Measurements from ENCODE around the gene SDK1.

Gene SDK1

GRCh38 chr7:3986927-3987326 is 685.9 kb downstream of the SDK1 start:
- Histone ChIP-seq H2AK5ac (ENCODE audit: low read length, severe bottlenecking) (no peak overlapping the region), H3K4me3 (ENCODE audit: insufficient read depth in 1 of 2, low read depth in 1 of 2, low read length in 2 of 2) (no peak overlapping the region), H3K4me2 (ENCODE audit: low read length, poor library complexity, severe bottlenecking) (no peak overlapping the region), H3K27me3 (ENCODE audit: control insufficient read depth in 1 of 2, insufficient read depth in 1 of 2, low read length in 2 of 2) (no peaks in the 10 kb centered on the region), H4K8ac (ENCODE audit: low read length) (no peak overlapping the region), H3K79me1 (replicated peaks; ENCODE audit: low read length, poor library complexity, severe bottlenecking) (no peaks in the 10 kb centered on the region), H2AFZ (ENCODE audit: low read depth, low read length) (no peak overlapping the region), H3K36me3 (ENCODE audit: control insufficient read depth in 1 of 2, insufficient read depth in 2 of 2, low read depth in 1 of 2, low read length in 2 of 2) (no peaks in the 10 kb centered on the region), H3K27ac (ENCODE audit: low read length, poor library complexity, severe bottlenecking) (no peak overlapping the region), H3K23ac (ENCODE audit: low read length in 2 of 2) (no peak overlapping the region), H3K18ac (ENCODE audit: low read depth in 1 of 2, low read length in 2 of 2) (no peak overlapping the region), H3K9me3 (ENCODE audit: control insufficient read depth, low read length) (peaks cover 2% of the 10 kb centered on the region), H3K14ac (ENCODE audit: low read length in 2 of 2) (no peak overlapping the region), H4K91ac (ENCODE audit: low read length) (no peak overlapping the region), H2BK120ac (ENCODE audit: low read depth, low read length) (no peak overlapping the region), H2BK12ac (ENCODE audit: low read length in 2 of 2) (no peak overlapping the region), H3K9ac (ENCODE audit: low read length) (no peak overlapping the region), H2BK5ac (ENCODE audit: low read depth, low read length, poor library complexity, severe bottlenecking) (no peak overlapping the region), H3K4me1 (ENCODE audit: control insufficient read depth, insufficient read depth, low read depth, low read length) (no peaks in the 10 kb centered on the region), H3K4ac (ENCODE audit: low read depth in 1 of 2, low read length in 2 of 2) (no peak overlapping the region), H2BK15ac (ENCODE audit: low read depth, poor library complexity, severe bottlenecking) (no peak overlapping the region)
- no peak for DNase-seq
- WGBS, result 86% methylated on average over 5 of the region's 5 CpGs

DNA sequence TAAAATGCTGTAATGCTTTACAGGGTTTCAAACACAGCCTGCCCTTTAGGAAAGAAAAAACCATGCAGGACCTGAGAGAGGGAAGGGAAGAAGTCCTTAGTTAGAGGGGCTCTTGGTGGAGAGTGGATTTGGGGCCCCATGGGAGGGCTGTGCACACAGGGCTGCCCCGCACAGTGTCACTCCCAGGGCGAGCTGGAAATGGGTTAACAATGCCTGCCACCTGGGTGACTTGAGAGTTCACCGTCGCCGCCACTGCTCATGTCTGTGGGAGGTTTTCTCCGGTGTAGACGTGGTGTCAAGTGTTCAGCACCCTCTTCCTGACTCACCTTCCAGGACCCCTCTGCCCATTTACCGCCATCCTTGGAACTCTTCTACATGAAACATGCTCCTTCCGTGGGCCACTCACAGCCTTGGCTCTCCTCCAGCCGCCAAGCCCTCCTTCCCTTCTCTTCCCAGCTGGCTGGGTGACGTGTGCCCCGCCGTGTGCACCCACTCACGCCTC is 686.4 kb downstream of the SDK1 start:
- H2BK15ac ChIP-seq (ENCODE audit: low read depth, poor library complexity, severe bottlenecking), result no peak overlapping the region
- H3K23ac ChIP-seq (ENCODE audit: low read length in 2 of 2), result no peak overlapping the region
- H2BK12ac ChIP-seq (ENCODE audit: low read length in 2 of 2), result no peak overlapping the region
- no peak overlapping the region for H2BK120ac ChIP-seq (ENCODE audit: low read depth, low read length)
- H3K27ac ChIP-seq (ENCODE audit: low read length, poor library complexity, severe bottlenecking), result no peak overlapping the region
- H4K8ac ChIP-seq (ENCODE audit: low read length), result no peak overlapping the region
- no peaks in the 10 kb centered on the region for H3K4me1 ChIP-seq (ENCODE audit: control insufficient read depth, insufficient read depth, low read depth, low read length)
- no peak overlapping the region for H2BK5ac ChIP-seq (ENCODE audit: low read depth, low read length, poor library complexity, severe bottlenecking)
- H3K4me3 ChIP-seq (ENCODE audit: insufficient read depth in 1 of 2, low read depth in 1 of 2, low read length in 2 of 2), result no peak overlapping the region
- 93% methylated on average over 14 of the region's 14 CpGs for WGBS
- no peaks in the 10 kb centered on the region for H3K9me3 ChIP-seq (ENCODE audit: control insufficient read depth, low read length)
- H3K9ac ChIP-seq (ENCODE audit: low read length), result no peak overlapping the region
- no peaks in the 10 kb centered on the region for H3K79me1 ChIP-seq (replicated peaks; ENCODE audit: low read length, poor library complexity, severe bottlenecking)
- H3K4ac ChIP-seq (ENCODE audit: low read depth in 1 of 2, low read length in 2 of 2), result no peak overlapping the region
- H2AFZ ChIP-seq (ENCODE audit: low read depth, low read length), result no peak overlapping the region
- no peak overlapping the region for H2AK5ac ChIP-seq (ENCODE audit: low read length, severe bottlenecking)
- no peak for DNase-seq
- no peak overlapping the region for H3K14ac ChIP-seq (ENCODE audit: low read length in 2 of 2)
- peaks cover 0 to 2% of the 10 kb centered on the region in 2 experiments for H3K36me3 ChIP-seq (ENCODE audit: control insufficient read depth in 1 of 2, insufficient read depth in 2 of 2, low read depth in 1 of 2, low read length in 2 of 2)
- no peak overlapping the region for H4K91ac ChIP-seq (ENCODE audit: low read length)
- no peak overlapping the region for H3K18ac ChIP-seq (ENCODE audit: low read depth in 1 of 2, low read length in 2 of 2)
- no peaks in the 10 kb centered on the region for H3K27me3 ChIP-seq (ENCODE audit: control insufficient read depth in 1 of 2, insufficient read depth in 1 of 2, low read length in 2 of 2)
- no peak overlapping the region for H3K4me2 ChIP-seq (ENCODE audit: low read length, poor library complexity, severe bottlenecking)

- H2BK5ac ChIP-seq (ENCODE audit: low read depth, low read length, poor library complexity, severe bottlenecking), result no peak overlapping the region
- H2AFZ ChIP-seq (ENCODE audit: low read depth, low read length), result no peak overlapping the region
- H3K27me3 ChIP-seq (ENCODE audit: control insufficient read depth in 1 of 2, insufficient read depth in 1 of 2, low read length in 2 of 2), result no peaks in the 10 kb centered on the region
- H2AK5ac ChIP-seq (ENCODE audit: low read length, severe bottlenecking), result no peak overlapping the region
- no peak for DNase-seq
- H3K14ac ChIP-seq (ENCODE audit: low read length in 2 of 2), result no peak overlapping the region
- no peak overlapping the region for H3K23ac ChIP-seq (ENCODE audit: low read length in 2 of 2)
- H2BK15ac ChIP-seq (ENCODE audit: low read depth, poor library complexity, severe bottlenecking), result no peak overlapping the region
- no peak overlapping the region for H3K4ac ChIP-seq (ENCODE audit: low read depth in 1 of 2, low read length in 2 of 2)
- H3K79me1 ChIP-seq (replicated peaks; ENCODE audit: low read length, poor library complexity, severe bottlenecking), result no peaks in the 10 kb centered on the region
- H3K18ac ChIP-seq (ENCODE audit: low read depth in 1 of 2, low read length in 2 of 2), result no peak overlapping the region
- H3K27ac ChIP-seq (ENCODE audit: low read length, poor library complexity, severe bottlenecking), result no peak overlapping the region
- no peak overlapping the region for H4K8ac ChIP-seq (ENCODE audit: low read length)
- no peak overlapping the region for H3K4me2 ChIP-seq (ENCODE audit: low read length, poor library complexity, severe bottlenecking)
- H4K91ac ChIP-seq (ENCODE audit: low read length), result no peak overlapping the region
- peaks cover 0 to 2% of the 10 kb centered on the region in 2 experiments for H3K36me3 ChIP-seq (ENCODE audit: control insufficient read depth in 1 of 2, insufficient read depth in 2 of 2, low read depth in 1 of 2, low read length in 2 of 2)
- 92% methylated on average over 11 of the region's 11 CpGs for WGBS
- no peak overlapping the region for H2BK12ac ChIP-seq (ENCODE audit: low read length in 2 of 2)
- no peak overlapping the region for H2BK120ac ChIP-seq (ENCODE audit: low read depth, low read length)
- H3K4me3 ChIP-seq (ENCODE audit: insufficient read depth in 1 of 2, low read depth in 1 of 2, low read length in 2 of 2), result no peak overlapping the region
- no peaks in the 10 kb centered on the region for H3K4me1 ChIP-seq (ENCODE audit: control insufficient read depth, insufficient read depth, low read depth, low read length)
- no peak overlapping the region for H3K9ac ChIP-seq (ENCODE audit: low read length)
- H3K9me3 ChIP-seq (ENCODE audit: control insufficient read depth, low read length), result no peaks in the 10 kb centered on the region
Observed at GRCh38 chr7:3989723-3990122, 688.7 kb downstream of the SDK1 start.

DNA sequence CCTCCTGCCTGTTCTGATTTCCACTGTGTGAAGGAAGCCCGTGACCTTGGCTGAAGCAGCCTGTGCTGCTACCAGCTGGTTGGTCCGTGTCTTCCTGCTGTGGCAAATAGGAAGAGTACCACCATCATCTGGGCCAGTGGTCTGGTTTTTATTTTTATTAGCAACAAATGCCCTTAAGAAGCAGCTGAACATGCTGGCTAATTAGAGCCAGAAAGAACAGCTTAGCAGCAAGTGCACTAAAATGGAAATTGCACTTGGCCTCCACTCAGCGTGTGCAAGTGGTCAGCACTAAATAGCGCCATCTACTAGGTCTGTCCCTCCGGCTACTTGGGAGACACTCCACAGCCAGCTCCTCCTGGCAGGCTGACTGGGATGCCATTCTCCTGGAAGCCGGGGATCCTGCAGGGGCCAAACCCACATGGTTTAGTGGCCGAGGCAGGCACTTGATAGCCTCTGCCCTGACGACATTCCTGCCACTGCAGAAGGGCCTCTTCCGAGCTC is 690.7 kb downstream of the SDK1 start:
- Histone ChIP-seq H3K27me3 (ENCODE audit: control insufficient read depth in 1 of 2, insufficient read depth in 1 of 2, low read length in 2 of 2) (no peaks in the 10 kb centered on the region), H2AK5ac (ENCODE audit: low read length, severe bottlenecking) (no peak overlapping the region), H3K4ac (ENCODE audit: low read depth in 1 of 2, low read length in 2 of 2) (no peak overlapping the region), H2BK15ac (ENCODE audit: low read depth, poor library complexity, severe bottlenecking) (no peak overlapping the region), H3K9me3 (ENCODE audit: control insufficient read depth, low read length) (no peaks in the 10 kb centered on the region), H3K18ac (ENCODE audit: low read depth in 1 of 2, low read length in 2 of 2) (no peak overlapping the region), H3K4me3 (ENCODE audit: insufficient read depth in 1 of 2, low read depth in 1 of 2, low read length in 2 of 2) (no peak overlapping the region), H3K4me2 (ENCODE audit: low read length, poor library complexity, severe bottlenecking) (no peak overlapping the region), H2BK5ac (ENCODE audit: low read depth, low read length, poor library complexity, severe bottlenecking) (no peak overlapping the region), H3K23ac (ENCODE audit: low read length in 2 of 2) (no peak overlapping the region), H2BK12ac (ENCODE audit: low read length in 2 of 2) (no peak overlapping the region), H2BK120ac (ENCODE audit: low read depth, low read length) (no peak overlapping the region), H4K8ac (ENCODE audit: low read length) (no peak overlapping the region), H2AFZ (ENCODE audit: low read depth, low read length) (no peak overlapping the region), H3K14ac (ENCODE audit: low read length in 2 of 2) (no peak overlapping the region), H3K9ac (ENCODE audit: low read length) (no peak overlapping the region), H3K4me1 (ENCODE audit: control insufficient read depth, insufficient read depth, low read depth, low read length) (no peaks in the 10 kb centered on the region), H4K91ac (ENCODE audit: low read length) (no peak overlapping the region), H3K27ac (ENCODE audit: low read length, poor library complexity, severe bottlenecking) (no peak overlapping the region), H3K36me3 (ENCODE audit: control insufficient read depth in 1 of 2, insufficient read depth in 2 of 2, low read depth in 1 of 2, low read length in 2 of 2) (peaks cover 0 to 2% of the 10 kb centered on the region in 2 experiments), H3K79me1 (replicated peaks; ENCODE audit: low read length, poor library complexity, severe bottlenecking) (no peaks in the 10 kb centered on the region)
- 87% methylated on average over 9 of the region's 9 CpGs for WGBS
- DNase-seq, result no peak

Data from mesenchymal stem cell (in vitro differentiated cells and primary cell).